ENCODE data around the gene PRR35. TPM values are rescaled to one million over a fixed set of nuclear protein-coding genes. Genes with fewer than 3 reads are reported as not detected.

Gene PRR35
- total RNA-seq, 1 experiment from 2014 or later, result not detected

GRCh38 chr16:576197-576822 is 16.1 kb downstream of the PRR35 start:
- DNase-seq, result no peak
- no peak overlapping the region for H3K4me2 ChIP-seq (ENCODE audit: low read length)
- no peaks in the 10 kb centered on the region for H3K27me3 ChIP-seq (ENCODE audit: low read length)
- H3K9me2 ChIP-seq (replicated peaks; ENCODE audit: low read length), result no peaks in the 10 kb centered on the region
- no peaks in the 10 kb centered on the region for H3K9me3 ChIP-seq (ENCODE audit: low read length)
- H3K36me3 ChIP-seq (ENCODE audit: low read depth, low read length), result no peaks in the 10 kb centered on the region
- no peak overlapping the region for H2AFZ ChIP-seq (ENCODE audit: low read length)
- H3F3A ChIP-seq (ENCODE audit: low read length, unreplicated experiment), result no peaks in the 10 kb centered on the region
- H3K4me1 ChIP-seq (ENCODE audit: insufficient read depth, low read length), result no peaks in the 10 kb centered on the region
- BruUV-seq (replicated peaks), result no TSS peak
- H4K20me1 ChIP-seq (ENCODE audit: low read length), result no peaks in the 10 kb centered on the region
- no peak overlapping the region for H3K9ac ChIP-seq (ENCODE audit: low read length)
- intact Hi-C loops (cut with micrococcal nuclease), result no loop called here
- H3K27ac ChIP-seq (ENCODE audit: low read length), result no peak overlapping the region
- ChIA-PET POLR2A (ENCODE audit: unreplicated experiment) (no interaction called here), CTCF (interaction anchor here (1.1 kb wide), 1 partner anchor 9 kb away, joined by 3 read pairs; no protein-coding TSS in a partner anchor)
- no peak for TF ChIP-seq EZH2 (IDR thresholded peaks at IDR 0.05; ENCODE audit: low read length, unreplicated experiment)
- TF ChIP-seq EZH2phosphoT487 (IDR thresholded peaks at IDR 0.05; ENCODE audit: borderline replicate concordance, low read length), result no peak
- TF ChIP-seq CTCF (conservative IDR thresholded peaks at IDR 0.05; ENCODE audit: low read depth, low read length), result no peak
- ATAC-seq, result no peak
- no peaks in the 10 kb centered on the region for H3K79me2 ChIP-seq (ENCODE audit: low read length)
- H3K4me3 ChIP-seq (ENCODE audit: low read length), result no peak overlapping the region

GRCh38 chr16:576823-577201 is 16.6 kb downstream of the PRR35 start:
- Histone ChIP-seq H3K79me2 (ENCODE audit: low read length) (no peaks in the 10 kb centered on the region), H3K4me3 (ENCODE audit: low read length) (no peak overlapping the region), H3K27me3 (ENCODE audit: low read length) (no peaks in the 10 kb centered on the region), H3K9me2 (replicated peaks; ENCODE audit: low read length) (no peaks in the 10 kb centered on the region), H4K20me1 (ENCODE audit: low read length) (no peaks in the 10 kb centered on the region), H3K9ac (ENCODE audit: low read length) (no peak overlapping the region), H3K4me1 (ENCODE audit: insufficient read depth, low read length) (no peaks in the 10 kb centered on the region), H3F3A (ENCODE audit: low read length, unreplicated experiment) (no peaks in the 10 kb centered on the region), H3K36me3 (ENCODE audit: low read depth, low read length) (no peaks in the 10 kb centered on the region), H3K27ac (ENCODE audit: low read length) (no peak overlapping the region), H3K9me3 (ENCODE audit: low read length) (no peaks in the 10 kb centered on the region), H3K4me2 (ENCODE audit: low read length) (no peak overlapping the region), H2AFZ (ENCODE audit: low read length) (no peak overlapping the region)
- DNase-seq (no peak), ATAC-seq (no peak; the same call in 1 of the 2 replicates)
- intact Hi-C loops (cut with micrococcal nuclease), result no loop called here
- ChIA-PET POLR2A (ENCODE audit: unreplicated experiment) (no interaction called here), CTCF (interaction anchor here (0.6 to 1.1 kb wide), 2 partner anchors 9 to 126 kb away, joined by 3 read pairs; no protein-coding TSS in a partner anchor)
- TF ChIP-seq CTCF (conservative IDR thresholded peaks at IDR 0.05; ENCODE audit: low read depth, low read length) (no peak), EZH2phosphoT487 (IDR thresholded peaks at IDR 0.05; ENCODE audit: borderline replicate concordance, low read length) (no peak), EZH2 (IDR thresholded peaks at IDR 0.05; ENCODE audit: low read length, unreplicated experiment) (no peak)
- no TSS peak for BruUV-seq (replicated peaks)

- CTCF ChIA-PET, result no interaction called here
- BruUV-seq (replicated peaks), result no TSS peak
Observed at GRCh38 chr16:577796-578195, 17.6 kb downstream of the PRR35 start.

More at GRCh38 chr16:577796-578195, 17.6 kb downstream of the PRR35 start:
- no peak overlapping the region for H3K4me2 ChIP-seq (ENCODE audit: low read length)
- no peak overlapping the region for H2AFZ ChIP-seq (ENCODE audit: low read length)
- no peaks in the 10 kb centered on the region for H4K20me1 ChIP-seq (ENCODE audit: low read length)
- no peaks in the 10 kb centered on the region for H3F3A ChIP-seq (ENCODE audit: low read length, unreplicated experiment)
- H3K4me3 ChIP-seq (ENCODE audit: low read length), result no peak overlapping the region
- no peak overlapping the region for H3K27ac ChIP-seq (ENCODE audit: low read length)
- DNase-seq, result no peak
- no peaks in the 10 kb centered on the region for H3K79me2 ChIP-seq (ENCODE audit: low read length)
- no peaks in the 10 kb centered on the region for H3K27me3 ChIP-seq (ENCODE audit: low read length)
- POLR2A ChIA-PET (ENCODE audit: unreplicated experiment), result no interaction called here
- no peaks in the 10 kb centered on the region for H3K36me3 ChIP-seq (ENCODE audit: low read depth, low read length)
- H3K9me3 ChIP-seq (ENCODE audit: low read length), result no peaks in the 10 kb centered on the region
- ATAC-seq, result no peak
- TF ChIP-seq EZH2 (IDR thresholded peaks at IDR 0.05; ENCODE audit: low read length, unreplicated experiment) (no peak), EZH2phosphoT487 (IDR thresholded peaks at IDR 0.05; ENCODE audit: borderline replicate concordance, low read length) (no peak), CTCF (conservative IDR thresholded peaks at IDR 0.05; ENCODE audit: low read depth, low read length) (no peak)
- no peaks in the 10 kb centered on the region for H3K9me2 ChIP-seq (replicated peaks; ENCODE audit: low read length)
- no peak overlapping the region for H3K9ac ChIP-seq (ENCODE audit: low read length)
- intact Hi-C loops (cut with micrococcal nuclease), result no loop called here
- no peaks in the 10 kb centered on the region for H3K4me1 ChIP-seq (ENCODE audit: insufficient read depth, low read length)
